ENCODE measurements around the gene AADACL4. TPM values are rescaled to one million over a fixed set of nuclear protein-coding genes. Genes with fewer than 3 reads are reported as not detected.
A peak's percentile ranks its signal among the peaks of the same experiment; 100 is the strongest.

AADACL4 gene
- total and polyA plus RNA-seq, 11 donors: not detected

DNA sequence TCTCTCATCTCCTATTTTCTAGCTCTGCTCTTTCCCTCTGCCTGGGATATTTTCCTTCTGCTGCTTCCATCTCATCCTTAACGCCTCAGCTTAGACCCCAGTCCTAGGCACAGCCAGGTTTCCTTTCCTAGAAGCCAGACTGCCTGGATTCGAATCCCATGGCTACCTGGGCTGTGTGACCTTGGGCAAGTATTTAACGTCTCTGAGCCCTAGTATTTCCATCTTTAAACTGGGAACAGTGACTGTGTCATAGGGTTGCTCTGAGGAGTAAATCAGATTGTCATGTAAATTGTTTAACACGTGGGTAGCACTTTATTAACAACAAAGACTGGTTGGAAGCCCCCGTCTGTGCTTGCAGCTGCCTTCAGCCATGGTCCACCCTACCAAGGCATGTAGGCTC, 44.2 kb upstream of the AADACL4 start:
- ATAC-seq (no peak), DNase-seq (no peak)
- Histone ChIP-seq H3K27ac (peak overlapping the region; percentile 29 to 99 (median 86)), H3K27me3 (no peaks in the 10 kb centered on the region), H3K9me3 (no peaks in the 10 kb centered on the region), H3K4me1 (peaks cover 27 to 100% (median 95%) of the 10 kb centered on the region in 12 donors), H3K4me3 (no peak overlapping the region), H3K36me3 (no peaks in the 10 kb centered on the region)
- intact Hi-C loops (cut with DNase I): loop anchor here in 5 of 10 donors (2.0 to 10.0 kb wide), 5 partner anchors 15 to 125 kb away; no protein-coding TSS in a partner anchor
- TF ChIP-seq POLR2A (IDR thresholded peaks at IDR 0.05) (no peak), CTCF (IDR thresholded peaks at IDR 0.05) (no peak)
- 80 to 83% (median 81%) methylated on average over 5 of the region's 5 CpGs for WGBS, 4 donors

DNA sequence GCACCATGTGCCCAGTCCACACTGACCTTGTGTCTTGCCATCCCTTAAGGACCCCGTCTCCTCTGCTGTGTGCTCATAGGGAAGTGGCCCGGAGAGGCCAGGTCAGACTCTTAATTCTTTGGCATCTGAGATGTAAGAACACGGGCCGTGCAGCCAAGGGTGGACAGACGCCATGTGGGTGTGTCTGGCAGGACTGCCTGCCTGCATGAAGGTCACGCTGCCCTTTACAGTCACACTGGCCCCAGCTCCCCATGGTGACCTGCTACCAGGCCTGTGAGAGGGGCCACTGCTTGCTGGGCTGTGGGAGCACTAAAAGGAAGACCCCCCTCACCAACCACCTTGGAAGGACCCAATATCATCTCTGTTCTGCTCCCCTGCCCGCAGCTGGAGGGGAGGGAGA, 43.5 kb upstream of the AADACL4 start:
- peak in 1 of 2 donors; percentile 15 for TF ChIP-seq POLR2A (IDR thresholded peaks at IDR 0.05)
- no peak for TF ChIP-seq CTCF (IDR thresholded peaks at IDR 0.05)
- peak overlapping the region; percentile 29 to 99 (median 86) for H3K27ac ChIP-seq
- H3K36me3 ChIP-seq: peaks cover 0 to 2% (median 0%) of the 10 kb centered on the region in 9 donors
- H3K9me3 ChIP-seq: no peaks in the 10 kb centered on the region
- peaks cover 27 to 100% (median 96%) of the 10 kb centered on the region in 12 donors for H3K4me1 ChIP-seq
- H3K27me3 ChIP-seq: no peaks in the 10 kb centered on the region
- intact Hi-C loops (cut with DNase I): loop anchor here in 3 of 10 donors (2.0 to 5.0 kb wide), 3 partner anchors 14 to 123 kb away; no protein-coding TSS in a partner anchor
- ATAC-seq (peak; percentile 39 to 62 (median 55)), DNase-seq (peak; percentile 73 to 90 (median 82))
- no peak overlapping the region for H3K4me3 ChIP-seq
- 16 to 61% (median 32%) methylated on average over 3 to 7 of the region's 7 CpGs for WGBS, 4 donors

GRCh38 chr1:12600880-12601633, 42.8 kb upstream of the AADACL4 start:
- intact Hi-C loops (cut with DNase I): loop anchor here in 3 of 10 donors (2.0 to 5.0 kb wide), 3 partner anchors 14 to 124 kb away; no protein-coding TSS in a partner anchor
- DNase-seq: peak in 3 of 5 donors; percentile 47 to 59 (median 52)
- Histone ChIP-seq H3K4me3 (no peak overlapping the region), H3K9me3 (no peaks in the 10 kb centered on the region), H3K4me1 (peaks cover 27 to 94% (median 90%) of the 10 kb centered on the region in 12 donors), H3K27ac (peak overlapping the region in 11 of 12 donors; percentile 27 to 99 (median 87)), H3K27me3 (no peaks in the 10 kb centered on the region), H3K36me3 (peaks cover 0 to 7% (median 0%) of the 10 kb centered on the region in 9 donors)
- ATAC-seq: peak in 1 of 4 donors; percentile 31
- WGBS, 4 donors: 61 to 64% (median 62%) methylated on average over 6 to 9 of the region's 9 CpGs
- no peak for TF ChIP-seq POLR2A (IDR thresholded peaks at IDR 0.05)
- TF ChIP-seq CTCF (IDR thresholded peaks at IDR 0.05): peak; percentile 12 to 69 (median 52)

All from heart left ventricle (tissue), 16 donors.